HG03108 (cell line): ENCODE data around the gene GARNL3.

Source experiments
- ATAC-seq: cut with Tn5 transposase; IDR thresholded peaks from one replicate; pipeline ENCODE4 v1.9.1; 2021; ENCODE audit warnings: moderate library complexity; ENCODE audit not compliant: unreplicated experiment

The GARNL3 gene, protein sequence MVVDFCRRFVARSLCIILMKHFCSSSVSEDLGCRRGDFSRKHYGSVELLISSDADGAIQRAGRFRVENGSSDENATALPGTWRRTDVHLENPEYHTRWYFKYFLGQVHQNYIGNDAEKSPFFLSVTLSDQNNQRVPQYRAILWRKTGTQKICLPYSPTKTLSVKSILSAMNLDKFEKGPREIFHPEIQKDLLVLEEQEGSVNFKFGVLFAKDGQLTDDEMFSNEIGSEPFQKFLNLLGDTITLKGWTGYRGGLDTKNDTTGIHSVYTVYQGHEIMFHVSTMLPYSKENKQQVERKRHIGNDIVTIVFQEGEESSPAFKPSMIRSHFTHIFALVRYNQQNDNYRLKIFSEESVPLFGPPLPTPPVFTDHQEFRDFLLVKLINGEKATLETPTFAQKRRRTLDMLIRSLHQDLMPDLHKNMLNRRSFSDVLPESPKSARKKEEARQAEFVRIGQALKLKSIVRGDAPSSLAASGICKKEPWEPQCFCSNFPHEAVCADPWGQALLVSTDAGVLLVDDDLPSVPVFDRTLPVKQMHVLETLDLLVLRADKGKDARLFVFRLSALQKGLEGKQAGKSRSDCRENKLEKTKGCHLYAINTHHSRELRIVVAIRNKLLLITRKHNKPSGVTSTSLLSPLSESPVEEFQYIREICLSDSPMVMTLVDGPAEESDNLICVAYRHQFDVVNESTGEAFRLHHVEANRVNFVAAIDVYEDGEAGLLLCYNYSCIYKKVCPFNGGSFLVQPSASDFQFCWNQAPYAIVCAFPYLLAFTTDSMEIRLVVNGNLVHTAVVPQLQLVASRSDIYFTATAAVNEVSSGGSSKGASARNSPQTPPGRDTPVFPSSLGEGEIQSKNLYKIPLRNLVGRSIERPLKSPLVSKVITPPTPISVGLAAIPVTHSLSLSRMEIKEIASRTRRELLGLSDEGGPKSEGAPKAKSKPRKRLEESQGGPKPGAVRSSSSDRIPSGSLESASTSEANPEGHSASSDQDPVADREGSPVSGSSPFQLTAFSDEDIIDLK

DNA sequence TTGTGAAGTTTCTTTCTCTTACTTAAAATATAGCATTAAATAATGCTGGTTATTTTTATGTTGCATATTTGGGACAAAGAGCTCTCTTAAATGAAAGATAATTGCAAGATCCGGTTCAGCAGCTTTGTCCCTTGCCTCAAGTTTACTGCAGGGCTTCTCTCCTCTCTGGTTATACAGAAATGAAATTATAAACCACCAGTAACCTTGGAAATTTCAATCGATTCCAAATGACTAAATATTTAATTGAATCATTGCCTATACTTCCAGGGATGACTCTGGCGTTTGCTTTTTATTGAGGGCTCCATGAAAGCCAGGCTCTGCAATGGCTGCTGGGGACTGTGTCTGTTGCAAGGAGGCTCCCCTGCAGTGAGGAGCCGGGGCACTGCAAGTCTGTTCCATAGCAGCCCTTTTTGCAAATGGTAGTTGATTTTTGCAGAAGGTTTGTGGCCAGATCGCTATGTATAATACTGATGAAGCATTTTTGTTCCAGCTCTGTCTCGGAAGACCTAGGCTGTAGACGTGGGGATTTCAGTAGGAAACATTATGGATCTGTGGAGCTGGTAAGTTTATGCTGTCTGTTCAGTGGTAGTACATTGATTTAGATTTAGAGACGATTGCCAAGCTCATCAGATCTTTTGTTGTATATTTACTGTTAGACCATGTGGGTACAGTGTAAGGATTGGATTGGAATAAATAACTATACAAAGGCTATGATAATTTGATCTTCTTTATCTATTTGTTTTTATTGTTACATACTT is at the start of gene GARNL3:
Gene GARNL3, plus strand, starts transcription at position 313 of the 758 bp plus-strand sequence. Its CDS starts 104 bp downstream, at position 417.
- no peak for ATAC-seq

DNA sequence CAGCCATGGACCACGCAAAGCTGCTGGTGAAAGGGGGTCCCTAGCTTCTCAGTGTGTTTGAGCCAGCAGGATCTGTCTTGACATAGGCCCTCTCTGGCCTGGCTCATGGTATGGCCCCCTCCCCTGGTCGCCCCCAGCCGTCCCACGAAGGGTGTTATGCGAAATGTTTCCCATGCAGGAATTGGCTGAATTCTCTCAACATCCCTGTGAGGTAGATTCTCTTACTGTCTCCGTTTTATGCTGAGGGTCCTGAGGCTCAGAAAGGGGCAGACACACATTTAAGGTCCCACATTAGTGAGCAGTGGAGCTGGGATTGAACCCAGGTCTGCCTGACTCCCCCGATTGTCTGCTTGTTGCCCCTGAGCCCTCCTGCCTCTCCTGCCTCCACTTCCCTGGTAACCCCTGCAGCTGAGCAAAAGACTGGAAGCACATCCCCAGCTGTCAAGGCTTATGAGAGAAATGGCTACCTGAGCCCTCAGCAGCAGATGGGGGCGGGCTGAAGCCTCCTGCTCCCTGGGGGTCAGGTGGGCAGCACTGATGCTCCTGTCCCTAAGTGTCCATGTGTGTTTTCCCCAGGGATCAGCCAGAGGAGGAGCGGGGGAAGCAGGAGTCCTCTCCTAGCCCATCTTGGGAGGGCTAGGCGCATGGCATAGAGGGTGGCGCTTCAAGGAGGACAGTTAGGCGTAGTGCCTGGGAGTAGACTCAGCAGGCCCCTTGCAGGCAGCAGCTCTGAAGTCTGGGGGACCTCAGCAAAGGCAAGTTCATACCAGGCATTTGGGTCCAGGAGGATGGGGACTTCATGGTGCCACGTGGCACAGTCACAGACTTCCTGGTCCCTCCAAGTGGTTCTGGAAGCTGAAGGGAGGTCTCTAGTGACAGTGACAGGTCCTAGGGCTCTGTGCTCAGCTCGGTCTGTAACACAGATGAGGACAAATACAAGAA is 49.0 kb upstream of the GARNL3 start:
- no peak for ATAC-seq

DNA sequence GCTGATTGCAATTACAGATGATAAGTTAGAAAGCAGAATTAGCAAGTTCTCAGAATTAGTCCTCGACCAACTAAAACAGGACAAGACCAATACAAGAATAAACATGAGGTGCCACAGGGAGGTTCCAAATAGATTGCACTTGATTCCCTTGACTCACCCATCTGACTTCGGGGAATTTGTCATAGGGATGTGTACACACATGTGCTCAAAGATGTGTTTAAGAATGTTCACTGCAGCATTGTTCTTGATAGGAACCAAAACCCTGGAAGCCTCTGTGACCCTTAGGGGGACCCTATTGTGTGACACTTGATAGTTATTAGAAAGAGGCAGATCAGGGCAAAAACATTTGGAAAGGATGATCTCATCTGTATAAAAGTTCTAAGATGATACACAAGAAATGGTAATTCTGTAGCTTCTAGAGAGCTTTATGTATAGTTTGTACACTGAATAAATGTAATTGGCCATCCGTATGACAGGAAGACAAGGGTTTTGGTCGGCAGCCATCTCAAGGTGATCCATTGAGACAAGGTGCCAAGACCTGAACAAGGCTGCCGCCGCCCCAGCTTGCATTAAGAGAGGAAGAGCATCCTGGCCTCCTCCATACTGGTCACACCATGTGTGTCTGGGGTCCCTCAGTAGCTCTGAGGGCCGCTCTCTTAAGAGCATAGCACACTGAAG is 48.2 kb upstream of the GARNL3 start:
- no peak for ATAC-seq

DNA sequence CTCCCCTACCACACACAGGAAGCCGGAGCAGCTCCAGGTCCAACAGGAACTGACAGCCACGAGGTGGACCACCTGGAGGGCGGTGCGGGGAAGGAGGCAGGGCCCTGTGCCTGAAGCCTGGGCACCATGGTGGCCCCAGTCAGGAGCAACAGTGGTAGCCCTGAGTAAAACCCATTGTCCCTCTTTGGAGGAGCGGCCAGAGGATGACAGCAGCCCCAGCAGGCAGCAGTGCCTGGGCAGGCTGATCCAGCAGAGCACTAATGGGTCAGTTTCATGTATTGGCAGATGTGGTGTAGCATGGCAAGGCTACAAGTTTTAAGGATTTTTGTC is 47.7 kb upstream of the GARNL3 start:
- ATAC-seq: no peak

DNA sequence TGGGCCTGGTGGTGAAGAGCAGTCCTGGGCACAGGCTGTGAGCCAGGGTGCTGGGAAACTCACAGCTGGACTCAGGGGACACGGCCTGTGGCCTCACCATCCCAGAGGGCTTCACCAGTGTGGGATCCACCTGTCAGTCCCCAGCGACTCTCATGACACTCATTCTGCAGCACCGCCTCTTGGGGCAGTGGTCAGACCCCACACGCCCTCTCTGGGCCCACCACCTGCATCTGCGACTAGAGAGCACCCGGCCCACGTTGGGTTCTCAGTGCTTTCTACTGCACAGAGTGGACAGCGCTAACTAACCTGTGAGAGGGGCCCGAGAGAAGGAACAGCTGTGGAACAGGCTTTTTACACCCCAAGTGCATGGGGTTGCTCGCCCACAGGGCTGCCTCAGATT is 45.8 kb upstream of the GARNL3 start:
- no peak for ATAC-seq

DNA sequence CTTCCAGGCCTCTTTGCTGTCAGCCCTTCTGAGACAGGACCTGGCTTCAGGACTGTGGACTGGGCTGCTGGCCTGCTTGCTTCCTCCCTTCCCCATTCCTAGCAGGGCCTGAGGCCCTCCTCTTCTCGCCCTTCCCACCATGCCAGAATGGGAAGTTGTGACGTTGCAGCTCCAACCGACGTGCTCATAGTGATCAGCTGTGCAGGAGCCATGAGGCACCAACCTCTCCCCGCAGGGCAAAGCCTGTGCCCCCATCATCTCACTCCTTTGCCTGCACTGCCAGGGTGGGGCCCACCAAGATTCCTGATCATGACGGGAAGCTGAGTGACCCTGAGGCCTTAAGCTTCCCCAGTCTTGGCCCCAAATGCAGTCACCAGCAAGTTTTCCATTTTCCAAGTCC is 45.1 kb upstream of the GARNL3 start:
- ATAC-seq: no peak

DNA sequence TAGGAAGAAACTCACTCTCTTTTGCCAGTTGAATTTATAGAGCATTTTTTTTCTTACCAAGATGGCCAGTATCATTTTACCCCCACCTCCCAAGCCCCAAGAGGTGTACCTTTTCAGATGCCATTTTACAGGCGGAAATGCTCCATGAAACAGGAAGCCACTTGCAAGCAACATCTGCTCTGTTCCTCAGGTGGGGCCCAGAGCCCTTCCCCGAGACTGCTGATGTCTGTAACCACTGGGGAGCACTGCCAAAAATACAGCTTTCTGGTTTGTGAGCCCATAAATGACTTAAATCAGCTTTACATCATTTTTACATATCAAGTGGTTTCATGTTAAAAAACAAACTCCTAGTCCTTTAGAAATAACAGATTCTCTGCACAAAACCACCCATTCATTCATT is 42.9 kb upstream of the GARNL3 start:
- ATAC-seq: no peak

DNA sequence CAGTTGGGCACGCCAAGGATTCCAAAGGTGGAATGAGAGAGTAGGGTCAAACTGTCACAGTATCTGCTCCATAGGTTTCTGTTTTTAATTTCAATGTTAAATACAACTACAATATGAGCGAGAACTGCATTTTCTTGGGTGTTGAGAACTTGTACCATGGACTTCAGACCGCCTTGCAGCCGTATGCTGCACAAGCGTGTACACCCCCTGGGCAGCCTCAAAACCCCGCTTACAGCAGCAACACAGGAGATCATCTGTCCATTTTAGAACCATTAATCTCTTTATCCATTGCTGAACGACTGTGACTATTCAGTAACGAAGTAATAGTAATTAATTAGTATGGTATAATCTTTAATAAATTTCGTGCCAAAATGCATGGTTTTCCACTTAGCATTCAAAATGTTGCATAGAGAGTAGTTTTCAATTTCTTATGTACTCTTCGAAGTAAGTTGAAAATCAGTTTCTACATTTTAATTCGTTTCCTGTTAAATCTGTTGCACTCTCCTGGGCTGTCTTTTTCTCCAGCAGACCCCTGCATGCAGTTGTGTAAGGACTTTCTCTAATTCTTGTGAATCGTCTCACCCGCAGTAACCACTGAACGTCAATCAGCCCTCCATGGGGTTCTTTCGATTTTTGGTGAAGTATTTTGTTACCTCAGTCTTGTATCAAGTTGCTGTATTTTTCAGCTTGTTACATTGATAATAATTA is 42.0 kb upstream of the GARNL3 start:
- no peak for ATAC-seq

DNA sequence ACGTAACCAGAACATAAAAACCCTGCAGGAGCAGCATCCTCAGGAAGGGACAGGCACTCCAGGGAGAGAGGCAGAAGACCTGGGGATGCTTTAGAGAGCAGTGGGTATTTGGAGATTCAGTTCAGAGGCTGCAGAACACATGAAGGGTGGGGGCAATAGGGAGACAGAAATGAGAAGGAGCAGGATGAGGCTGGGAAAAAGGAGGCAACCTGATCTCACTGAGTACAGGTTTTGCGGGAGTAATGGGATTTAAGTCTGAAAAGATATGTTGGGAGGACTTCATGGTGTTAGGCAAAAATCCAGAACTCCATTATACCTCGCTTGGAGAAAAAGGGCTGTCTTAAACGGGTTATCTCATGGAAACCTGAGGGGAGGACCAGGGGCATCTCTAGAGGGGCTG is 41.3 kb upstream of the GARNL3 start:
- ATAC-seq: no peak

DNA sequence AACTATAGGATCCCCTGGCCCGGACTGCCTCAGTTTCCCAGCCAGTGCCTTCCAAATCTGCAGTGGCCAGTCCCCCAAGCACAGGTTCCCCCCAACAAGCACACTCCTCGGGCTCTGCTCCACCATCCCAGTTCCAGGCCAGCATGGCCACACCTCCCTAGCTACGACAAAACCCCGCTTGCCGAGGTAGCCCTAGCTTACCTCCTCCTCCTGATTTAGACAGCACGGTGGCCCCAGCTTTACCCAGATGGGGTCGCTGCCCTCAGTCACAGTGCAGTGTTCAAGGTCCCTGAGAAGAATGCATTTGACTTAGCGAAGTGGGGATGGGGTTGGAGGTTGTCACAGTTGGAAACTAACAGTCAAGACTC is 40.8 kb upstream of the GARNL3 start:
- ATAC-seq: no peak

DNA sequence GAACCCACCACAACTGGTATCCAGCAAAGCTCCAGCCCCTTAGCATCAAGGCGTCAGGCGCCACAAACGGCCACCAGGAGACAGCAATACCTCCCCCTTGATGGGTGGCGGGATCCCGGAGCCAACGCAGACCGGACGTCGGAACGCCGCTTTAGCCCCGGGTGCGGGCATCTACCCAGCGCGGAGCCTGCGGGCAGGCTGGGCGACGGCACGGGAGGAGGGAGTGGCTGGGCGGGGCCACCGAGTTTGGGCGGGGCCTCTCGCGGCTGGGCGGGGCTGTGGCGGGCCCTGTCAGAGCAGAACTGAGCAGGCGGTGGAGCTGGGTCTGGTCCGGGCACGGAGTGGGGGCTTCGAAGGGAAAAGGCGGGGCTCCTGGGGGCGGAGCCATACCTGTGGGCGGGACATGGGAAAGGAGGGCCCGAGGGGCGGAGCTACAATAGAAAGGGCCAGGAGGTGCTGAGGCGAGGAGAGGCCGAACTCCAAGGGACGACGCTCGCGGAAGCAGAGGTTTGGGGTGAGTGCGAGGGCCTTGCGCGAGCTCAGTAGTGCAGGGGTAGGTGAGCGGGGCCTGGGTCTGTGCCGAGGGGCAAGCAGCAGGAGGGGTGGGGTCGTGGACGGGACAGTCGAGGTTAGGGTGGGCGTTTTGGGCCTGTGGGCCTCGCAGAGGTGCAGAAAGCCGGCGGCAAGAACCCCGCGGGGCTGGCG is 40.2 kb upstream of the GARNL3 start:
- peak; percentile 43 for ATAC-seq

DNA sequence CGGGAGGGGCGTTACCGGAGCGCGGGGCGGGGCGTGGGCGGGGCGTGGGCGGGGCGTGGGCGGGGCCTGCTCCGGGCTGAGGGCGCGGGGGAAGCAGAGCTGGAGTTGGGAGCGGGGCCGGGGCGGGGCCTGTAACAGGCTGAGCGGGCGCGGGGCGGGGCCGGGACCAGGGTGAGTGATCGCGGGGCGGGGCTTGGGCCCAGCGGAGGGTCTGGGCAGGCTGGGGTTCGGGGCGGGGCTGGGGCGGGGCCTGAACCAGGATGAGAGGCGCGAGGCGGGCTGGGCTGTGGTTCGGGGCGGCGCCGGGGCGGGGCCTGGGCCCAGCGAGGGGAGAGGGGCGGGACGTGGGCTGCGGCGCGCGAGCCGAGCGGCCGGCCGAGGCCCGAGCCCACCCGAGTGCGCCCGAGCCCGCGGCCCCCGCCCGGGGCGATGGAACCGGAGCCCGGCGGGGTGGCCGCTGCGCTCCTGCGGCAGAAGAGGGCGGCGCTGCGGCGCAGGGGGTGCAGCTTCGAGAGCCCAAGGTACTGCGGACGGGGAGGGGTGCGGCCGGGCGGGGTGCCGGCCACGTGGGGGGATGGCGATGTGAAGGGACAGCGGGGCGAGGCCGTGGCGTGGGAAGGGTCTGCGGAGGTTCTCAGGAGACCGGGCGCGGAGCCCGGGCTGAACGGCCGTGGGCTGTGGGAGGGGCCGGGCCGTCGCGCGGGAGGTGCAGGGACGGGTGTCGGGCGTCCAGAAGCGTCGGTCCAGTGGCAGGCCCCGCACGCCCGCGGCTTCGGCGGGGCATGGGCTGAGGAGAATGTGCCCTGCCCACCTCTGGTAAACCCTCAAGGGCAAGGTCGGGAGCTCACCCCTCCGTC is 39.5 kb upstream of the GARNL3 start:
- ATAC-seq: peak; percentile 47

DNA sequence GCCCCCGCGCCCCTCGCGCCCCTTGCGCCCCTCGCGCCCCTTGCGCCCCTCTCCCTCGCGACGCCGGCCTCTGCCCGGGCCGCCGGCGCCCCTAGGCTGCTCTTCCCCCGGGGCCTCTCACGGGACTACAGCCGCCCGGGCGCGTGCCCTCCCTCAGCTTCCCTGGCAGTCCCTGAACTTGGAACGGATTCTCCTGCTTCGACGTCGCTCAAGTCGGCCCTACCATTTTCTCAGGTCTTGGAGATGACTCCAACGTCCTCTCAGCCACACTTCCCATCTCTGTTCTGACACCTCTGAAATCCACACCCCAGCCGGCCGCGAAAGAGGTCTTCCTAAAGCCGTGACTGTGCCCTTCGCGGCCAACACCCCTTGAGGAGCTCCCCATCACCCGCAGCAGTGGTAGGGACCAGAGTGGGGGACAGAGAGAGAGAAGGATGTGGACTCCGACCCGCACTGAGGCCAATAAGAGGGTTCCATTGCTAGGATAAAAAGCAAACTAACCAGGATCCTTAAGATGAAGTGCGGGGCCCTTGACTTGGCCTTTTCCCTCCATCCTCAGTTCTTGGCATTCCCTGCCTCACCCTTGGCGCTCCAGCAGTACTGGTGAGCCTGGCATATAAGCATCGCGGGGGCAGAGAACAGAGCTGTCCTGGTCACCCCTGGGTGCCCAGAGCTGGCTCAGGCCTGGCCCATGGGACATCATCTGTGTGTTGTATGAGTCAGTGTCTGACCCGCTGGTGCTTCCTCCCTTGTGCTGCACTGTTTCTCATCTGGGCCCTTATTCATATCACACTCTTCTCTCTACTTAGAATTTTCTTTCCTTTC is 38.6 kb upstream of the GARNL3 start:
- no peak for ATAC-seq

DNA sequence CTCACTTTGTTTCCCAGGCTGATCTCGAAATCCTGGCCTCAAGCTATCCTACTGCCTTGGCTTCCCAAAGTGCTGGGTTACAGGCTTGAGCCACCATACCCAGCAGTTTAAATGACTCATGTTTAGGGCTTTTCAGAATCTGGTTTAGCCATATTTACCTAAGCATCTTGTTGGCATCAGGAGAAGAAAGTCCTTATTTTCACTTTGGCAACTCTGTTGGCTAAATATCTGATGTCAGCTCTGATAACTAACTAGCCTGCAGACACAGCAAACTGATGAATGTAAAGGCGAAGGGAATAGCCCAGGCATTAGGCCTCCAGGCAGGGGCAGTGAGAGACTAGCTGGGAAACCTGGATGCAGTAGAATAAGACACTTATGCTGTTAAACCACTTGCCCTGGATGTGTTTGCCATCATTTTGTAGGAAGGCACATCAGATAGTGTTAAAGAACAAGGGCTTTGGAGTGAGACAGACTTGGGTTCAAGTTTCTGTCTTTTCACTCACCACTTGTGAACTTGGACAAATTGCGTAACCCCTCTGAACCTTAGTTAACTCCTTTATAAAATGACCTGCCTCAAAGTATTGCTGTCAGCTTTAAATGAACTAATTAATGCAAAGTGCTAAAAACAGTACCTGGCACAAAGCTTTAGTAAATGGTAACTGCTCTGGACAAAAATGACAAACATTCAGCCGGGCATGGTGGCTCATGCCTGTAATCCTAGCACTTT is 34.7 kb upstream of the GARNL3 start:
- ATAC-seq: no peak

DNA sequence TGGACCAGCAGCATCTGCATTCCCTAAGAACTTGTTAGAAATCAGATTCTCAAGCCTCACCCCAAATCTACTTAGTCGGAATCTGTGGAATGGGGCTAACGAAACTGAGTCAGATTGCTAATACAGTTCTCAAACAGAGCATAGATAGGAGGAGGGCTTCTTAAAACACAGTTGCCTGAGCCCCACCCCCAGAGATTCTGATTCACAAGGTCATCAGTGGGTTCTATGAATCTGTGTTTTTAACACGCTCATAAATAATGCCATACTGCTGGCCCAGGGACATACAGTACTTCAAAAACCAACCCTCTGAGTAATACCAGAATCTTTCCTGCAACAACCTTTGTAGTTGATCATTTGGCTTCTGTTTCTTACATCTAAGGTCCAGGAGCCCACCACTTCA is 32.9 kb upstream of the GARNL3 start:
- ATAC-seq: no peak
